ENCODE data around the gene CALHM5. TPM values are rescaled to one million over a fixed set of nuclear protein-coding genes. Genes with fewer than 3 reads are reported as not detected.

The CALHM5 gene
- total and polyA plus RNA-seq, 10 of the 15 experiments (the other 5 are each of a cell fraction or from before 2014, with no cell fraction given): not detected

GRCh38 chr6:116472706-116473105 lies 38.7 kb upstream of the CALHM5 start (continued):
- no peak for TF ChIP-seq NKRF (conservative IDR thresholded peaks at IDR 0.05)
- TF ChIP-seq EP300 (IDR thresholded peaks at IDR 0.05; ENCODE audit: borderline replicate concordance in 1 of 2, control insufficient read depth in 1 of 2, low read depth in 2 of 2, low read length in 2 of 2): no peak
- TF ChIP-seq, protein P1, sequence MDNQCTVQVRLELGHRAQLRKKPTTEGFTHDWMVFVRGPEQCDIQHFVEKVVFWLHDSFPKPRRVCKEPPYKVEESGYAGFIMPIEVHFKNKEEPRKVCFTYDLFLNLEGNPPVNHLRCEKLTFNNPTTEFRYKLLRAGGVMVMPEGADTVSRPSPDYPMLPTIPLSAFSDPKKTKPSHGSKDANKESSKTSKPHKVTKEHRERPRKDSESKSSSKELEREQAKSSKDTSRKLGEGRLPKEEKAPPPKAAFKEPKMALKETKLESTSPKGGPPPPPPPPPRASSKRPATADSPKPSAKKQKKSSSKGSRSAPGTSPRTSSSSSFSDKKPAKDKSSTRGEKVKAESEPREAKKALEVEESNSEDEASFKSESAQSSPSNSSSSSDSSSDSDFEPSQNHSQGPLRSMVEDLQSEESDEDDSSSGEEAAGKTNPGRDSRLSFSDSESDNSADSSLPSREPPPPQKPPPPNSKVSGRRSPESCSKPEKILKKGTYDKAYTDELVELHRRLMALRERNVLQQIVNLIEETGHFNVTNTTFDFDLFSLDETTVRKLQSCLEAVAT (IDR thresholded peaks at IDR 0.05): no peak
- no peak for TF ChIP-seq RUNX3 (IDR thresholded peaks at IDR 0.05; ENCODE audit: low read length)
- no peak for TF ChIP-seq ZZZ3 (IDR thresholded peaks at IDR 0.05; ENCODE audit: control insufficient read depth, insufficient read length, low read depth)

GRCh38 chr6:116475141-116475540 lies 36.3 kb upstream of the CALHM5 start:
- no peak for FAIRE-seq
- ATAC-seq: no peak
- ChIA-PET SMC1A (ENCODE audit: uncharacterized antibody, unreplicated experiment) (no interaction called here), POLR2A (no interaction called here), RAD21 (ENCODE audit: unreplicated experiment) (no interaction called here), CTCF (interaction anchor here (1.2 kb wide), 1 partner anchor 208 kb away, joined by 5 read pairs; no protein-coding TSS in a partner anchor)
- TF ChIP-seq WRNIP1 (IDR thresholded peaks at IDR 0.05; ENCODE audit: borderline replicate concordance, low read depth, low read length) (no peak), IRF4 (IDR thresholded peaks at IDR 0.05; ENCODE audit: low read depth, low read length) (no peak), PML (IDR thresholded peaks at IDR 0.05; ENCODE audit: low read length) (no peak), KLF5 (IDR thresholded peaks at IDR 0.05; ENCODE audit: partially characterized antibody) (no peak), ETV6 (conservative IDR thresholded peaks at IDR 0.05 in 1 of 2, IDR thresholded peaks at IDR 0.05 in 1 of 2; ENCODE audit: borderline replicate concordance in 1 of 2, low read depth in 1 of 2) (no peak), SMAD1 (IDR thresholded peaks at IDR 0.05; ENCODE audit: low read depth, partially characterized antibody) (no peak), CHD2 (IDR thresholded peaks at IDR 0.05; ENCODE audit: borderline replicate concordance, low read depth, low read length) (no peak), ZBED1 (IDR thresholded peaks at IDR 0.05; ENCODE audit: borderline replicate concordance) (no peak), SIN3A (IDR thresholded peaks at IDR 0.05; ENCODE audit: low read depth, low read length) (no peak), BHLHE40 (IDR thresholded peaks at IDR 0.05; ENCODE audit: borderline replicate concordance in 1 of 2, low read depth in 2 of 2, low read length in 1 of 2) (no peak)
- TF ChIP-seq, protein P2, sequence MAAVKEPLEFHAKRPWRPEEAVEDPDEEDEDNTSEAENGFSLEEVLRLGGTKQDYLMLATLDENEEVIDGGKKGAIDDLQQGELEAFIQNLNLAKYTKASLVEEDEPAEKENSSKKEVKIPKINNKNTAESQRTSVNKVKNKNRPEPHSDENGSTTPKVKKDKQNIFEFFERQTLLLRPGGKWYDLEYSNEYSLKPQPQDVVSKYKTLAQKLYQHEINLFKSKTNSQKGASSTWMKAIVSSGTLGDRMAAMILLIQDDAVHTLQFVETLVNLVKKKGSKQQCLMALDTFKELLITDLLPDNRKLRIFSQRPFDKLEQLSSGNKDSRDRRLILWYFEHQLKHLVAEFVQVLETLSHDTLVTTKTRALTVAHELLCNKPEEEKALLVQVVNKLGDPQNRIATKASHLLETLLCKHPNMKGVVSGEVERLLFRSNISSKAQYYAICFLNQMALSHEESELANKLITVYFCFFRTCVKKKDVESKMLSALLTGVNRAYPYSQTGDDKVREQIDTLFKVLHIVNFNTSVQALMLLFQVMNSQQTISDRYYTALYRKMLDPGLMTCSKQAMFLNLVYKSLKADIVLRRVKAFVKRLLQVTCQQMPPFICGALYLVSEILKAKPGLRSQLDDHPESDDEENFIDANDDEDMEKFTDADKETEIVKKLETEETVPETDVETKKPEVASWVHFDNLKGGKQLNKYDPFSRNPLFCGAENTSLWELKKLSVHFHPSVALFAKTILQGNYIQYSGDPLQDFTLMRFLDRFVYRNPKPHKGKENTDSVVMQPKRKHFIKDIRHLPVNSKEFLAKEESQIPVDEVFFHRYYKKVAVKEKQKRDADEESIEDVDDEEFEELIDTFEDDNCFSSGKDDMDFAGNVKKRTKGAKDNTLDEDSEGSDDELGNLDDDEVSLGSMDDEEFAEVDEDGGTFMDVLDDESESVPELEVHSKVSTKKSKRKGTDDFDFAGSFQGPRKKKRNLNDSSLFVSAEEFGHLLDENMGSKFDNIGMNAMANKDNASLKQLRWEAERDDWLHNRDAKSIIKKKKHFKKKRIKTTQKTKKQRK (IDR thresholded peaks at IDR 0.05; ENCODE audit: low read depth, low read length): no peak
- Histone ChIP-seq H3K79me2 (ENCODE audit: control insufficient read depth, insufficient read depth, low read length) (no peaks in the 10 kb centered on the region), H3K4me1 (ENCODE audit: control insufficient read depth, insufficient read depth, low read length) (peaks cover 11% of the 10 kb centered on the region; the same call in 1 of the 2 replicates), H3K4me3 (peak overlapping the region; percentile 43; the same call in 1 of the 2 replicates), H4K20me1 (ENCODE audit: control insufficient read depth, insufficient read depth) (no peaks in the 10 kb centered on the region), H2AFZ (ENCODE audit: control insufficient read depth, low read depth, low read length) (no peak overlapping the region), H3K4me2 (ENCODE audit: control insufficient read depth, insufficient read depth) (peak overlapping the region; percentile 56), H3K9ac (ENCODE audit: control insufficient read depth, insufficient read depth, low read length) (no peak overlapping the region), H3K27ac (ENCODE audit: control insufficient read depth, insufficient read depth) (no peak overlapping the region), H3K36me3 (ENCODE audit: control insufficient read depth in 2 of 2, insufficient read depth in 2 of 2, low read length in 1 of 2) (no peaks in the 10 kb centered on the region), H3K9me3 (replicated peaks; ENCODE audit: control insufficient read depth, insufficient read depth, low read length) (no peaks in the 10 kb centered on the region), H3K27me3 (replicated peaks in 1 of 2; ENCODE audit: control insufficient read depth in 2 of 2, insufficient read depth in 2 of 2, low read length in 1 of 2) (no peaks in the 10 kb centered on the region; a peak in 2 of 4 replicates)
- intact Hi-C loops (cut with micrococcal nuclease; ENCODE audit: unreplicated experiment) (no loop called here), in situ Hi-C loops (cut with MboI) (no loop called here)
- no TSS peak for BruUV-seq (replicated peaks)
- no peak for DNase-seq (ENCODE audit: low read depth, low spot score)
- 8% methylated on average over 1 of the region's 1 CpG for WGBS (ENCODE audit: insufficient coverage, insufficient replicate concordance, low lambda C conversion rate, missing lambda C conversion rate)
